K562 (cell line): Measurements from ENCODE around the gene TMEM121. TPM values are rescaled to one million over a fixed set of nuclear protein-coding genes. Genes with fewer than 3 reads are reported as not detected.

Source experiments
- CHD2 ChIP-seq: IDR thresholded peaks from 2 replicates; pipeline ENCODE4 v1.6.1; 2011; ENCODE audit warnings: low read depth, low read length
- CSDE1 ChIP-seq, 2 experiments: fragments of 450-650 bp; IDR thresholded peaks; 2 replicates each; pipeline ENCODE4 v1.6.1; 2016; ENCODE audit warnings: mild to moderate bottlenecking in 1 of 2
- ESRRB ChIP-seq: fragments of 250-450 bp; sonication (Bioruptor Pico); IDR thresholded peaks from 2 replicates; pipeline ENCODE4 v1.5.0; 2020; ENCODE audit warnings: mild to moderate bottlenecking, moderate library complexity, borderline replicate concordance
- KLF1 ChIP-seq: fragments of 450-650 bp; IDR thresholded peaks from 2 replicates; pipeline ENCODE4 v1.6.1; 2016; ENCODE audit warnings: missing genetic modification characterization, missing compliant biosample characterization
- KLF16 ChIP-seq: IDR thresholded peaks from 2 replicates; pipeline ENCODE4 v1.6.1; 2016; ENCODE audit warnings: antibody characterized with exemption
- L3MBTL2 ChIP-seq: fragments of 450-650 bp; IDR thresholded peaks from 2 replicates; pipeline ENCODE4 v1.6.1; 2016; ENCODE audit warnings: mild to moderate bottlenecking, moderate library complexity
- MCM3 ChIP-seq: fragments of 450-650 bp; IDR thresholded peaks from 2 replicates; pipeline ENCODE4 v1.6.1; 2016
- STAT5B ChIP-seq: fragments of 250-450 bp; sonication (Bioruptor Pico); IDR thresholded peaks from 2 replicates; pipeline ENCODE4 v1.8.0; 2021; ENCODE audit warnings: mild to moderate bottlenecking, inconsistent platforms
- XRCC3 ChIP-seq: fragments of 450-650 bp; IDR thresholded peaks from 2 replicates; pipeline ENCODE4 v1.6.1; 2017; ENCODE audit warnings: mild to moderate bottlenecking, moderate library complexity
- ZC3H11A ChIP-seq: IDR thresholded peaks from 2 replicates; pipeline ENCODE4 v1.6.1; 2012; ENCODE audit warnings: low read depth, low read length, improper control_type of control experiment
- ZNF133 ChIP-seq: fragments of 250-450 bp; sonication (Bioruptor Pico); IDR thresholded peaks from 2 replicates; pipeline ENCODE4 v1.4.0; 2020; ENCODE audit warnings: mild to moderate bottlenecking
- ZNF830 ChIP-seq: fragments of 250-450 bp; sonication (Bioruptor Pico); IDR thresholded peaks from 2 replicates; pipeline ENCODE4 v1.5.0; 2021; ENCODE audit warnings: mild to moderate bottlenecking
- polyA plus RNA-seq, 8 experiments: library from polyadenylated mRNA; depleted of rRNA in 4 of 8; stranded (reverse) in 5 of 8; unstranded in 3 of 8; fragments of >200 nt; fragmentation: Nextera tagmentation in 2 of 8; fragmentation: Illumina TruSeq in 1 of 8; extraction: Ambion mirVana in 2 of 8; extraction: Trizol in 1 of 8; gene quantifications; 2 replicates each; pipeline versions ENCODE4 v1.2.1 to v1.2.3, GENCODE V29; 2011 to 2014; ENCODE audit warnings: inconsistent platforms in 1 of 8, missing spikeins in 1 of 8
- total RNA-seq, 7 experiments: library from RNA; depleted of rRNA in 6 of 7; stranded (reverse); fragments of >200 nt in 6 of 7; fragmentation: Illumina TruSeq in 2 of 7; extraction: Trizol in 2 of 7; gene quantifications; 2 replicates each; pipeline versions ENCODE4 v1.2.1 to v1.2.3, GENCODE V29; 2011 to 2021; ENCODE audit warnings: low replicate concordance in 1 of 7
- TF ChIP-seq, protein P1 (sequence below): IDR thresholded peaks from 2 replicates; pipeline ENCODE4 v1.6.1; 2012; ENCODE audit warnings: low read depth, low read length, improper control_type of control experiment, borderline replicate concordance
- TF ChIP-seq, protein P2 (sequence below): sonication (generic); formaldehyde crosslinking; IDR thresholded peaks from 2 replicates; pipeline ENCODE4 v1.9.0; 2022; ENCODE audit warnings: mild to moderate bottlenecking, missing genetic modification reagents
- TF ChIP-seq, protein P3 (sequence below): sonication (generic); formaldehyde crosslinking; IDR thresholded peaks from 2 replicates; pipeline ENCODE4 v1.8.0; 2022; ENCODE audit warnings: mild to moderate bottlenecking, missing genetic modification reagents, borderline replicate concordance
- TF ChIP-seq, protein P4 (sequence below): fragments of 250-450 bp; sonication (Bioruptor Pico); IDR thresholded peaks from 2 replicates; pipeline ENCODE4 v1.8.0; 2022; ENCODE audit warnings: inconsistent platforms, mild to moderate bottlenecking, moderate library complexity, borderline replicate concordance
- TF ChIP-seq, protein P5 (sequence below): fragments of 250-450 bp; sonication (Bioruptor Pico); IDR thresholded peaks from 2 replicates; pipeline ENCODE4 v1.8.0; 2022; ENCODE audit warnings: inconsistent platforms
- TF ChIP-seq, protein P6 (sequence below): sonication (generic); formaldehyde crosslinking; IDR thresholded peaks from 2 replicates; pipeline ENCODE4 v1.8.1; 2023; ENCODE audit warnings: mild to moderate bottlenecking, missing genetic modification reagents

TMEM121 gene
- total and polyA plus RNA-seq, 9 of the 15 experiments (the other 6 are each of a cell fraction or from before 2014, with no cell fraction given) = 0.31 to 0.36 TPM; not detected in 7

DNA sequence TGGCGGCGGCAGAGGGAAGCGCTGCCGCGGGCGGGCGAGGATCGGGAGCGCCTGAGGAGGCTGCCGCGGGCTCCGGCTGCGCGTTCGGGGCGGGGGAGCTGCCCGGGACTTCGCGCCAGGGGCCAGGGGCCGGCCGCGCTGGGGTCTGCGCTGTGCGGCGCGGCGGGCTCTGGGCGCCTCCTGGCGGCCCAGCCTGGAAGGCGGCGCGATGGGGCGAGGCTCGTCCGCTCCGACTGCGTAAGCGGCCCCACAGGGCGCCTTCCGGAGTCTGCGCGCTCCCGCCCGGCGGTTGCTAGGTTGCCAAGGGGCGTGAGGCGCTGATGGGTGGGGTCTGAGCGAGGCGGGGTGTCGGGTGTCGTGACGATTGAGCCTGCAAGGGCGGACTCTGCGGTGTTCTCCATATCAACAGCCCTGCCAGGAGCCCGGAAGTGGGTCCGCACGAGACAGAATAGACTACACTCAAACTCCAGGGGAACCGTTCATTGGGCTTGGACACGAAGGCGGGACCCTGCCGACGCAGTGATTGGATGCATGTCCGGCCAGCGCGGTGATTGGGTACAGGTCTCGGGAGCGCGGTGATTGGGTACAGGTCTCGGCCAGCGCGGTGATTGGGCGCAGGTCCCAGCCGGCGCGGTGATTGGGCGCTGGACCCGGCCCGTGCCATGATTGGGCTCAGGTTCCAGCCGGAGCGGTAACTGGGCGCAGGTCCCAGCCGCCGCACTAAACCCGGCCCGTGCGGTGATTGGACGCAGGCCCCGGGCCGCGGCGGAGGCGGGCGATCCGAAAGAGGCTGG, 35.6 kb upstream of the TMEM121 start, which contains the start of gene TEDC1 (continued):
- TF ChIP-seq, protein P1, sequence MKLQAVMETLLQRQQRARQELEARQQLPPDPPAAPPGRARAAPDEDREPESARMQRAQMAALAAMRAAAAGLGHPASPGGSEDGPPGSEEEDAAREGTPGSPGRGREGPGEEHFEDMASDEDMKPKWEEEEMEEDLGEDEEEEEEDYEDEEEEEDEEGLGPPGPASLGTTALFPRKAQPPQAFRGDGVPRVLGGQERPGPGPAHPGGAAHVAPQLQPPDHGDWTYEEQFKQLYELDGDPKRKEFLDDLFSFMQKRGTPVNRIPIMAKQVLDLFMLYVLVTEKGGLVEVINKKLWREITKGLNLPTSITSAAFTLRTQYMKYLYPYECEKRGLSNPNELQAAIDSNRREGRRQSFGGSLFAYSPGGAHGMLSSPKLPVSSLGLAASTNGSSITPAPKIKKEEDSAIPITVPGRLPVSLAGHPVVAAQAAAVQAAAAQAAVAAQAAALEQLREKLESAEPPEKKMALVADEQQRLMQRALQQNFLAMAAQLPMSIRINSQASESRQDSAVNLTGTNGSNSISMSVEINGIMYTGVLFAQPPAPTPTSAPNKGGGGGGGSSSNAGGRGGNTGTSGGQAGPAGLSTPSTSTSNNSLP = no peak
- TF ChIP-seq, protein P2, sequence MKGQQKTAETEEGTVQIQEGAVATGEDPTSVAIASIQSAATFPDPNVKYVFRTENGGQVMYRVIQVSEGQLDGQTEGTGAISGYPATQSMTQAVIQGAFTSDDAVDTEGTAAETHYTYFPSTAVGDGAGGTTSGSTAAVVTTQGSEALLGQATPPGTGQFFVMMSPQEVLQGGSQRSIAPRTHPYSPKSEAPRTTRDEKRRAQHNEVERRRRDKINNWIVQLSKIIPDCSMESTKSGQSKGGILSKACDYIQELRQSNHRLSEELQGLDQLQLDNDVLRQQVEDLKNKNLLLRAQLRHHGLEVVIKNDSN = peak; percentile 33; the same call in 1 of the 2 replicates
- TF ChIP-seq ESRRB (CRISPR knock-in tag) (no peak), CHD2 (peak; percentile 89), MCM3 (no peak), XRCC3 (no peak), ZC3H11A (no peak), ZNF133 (CRISPR knock-in tag) (no peak), STAT5B (no peak), KLF16 (no peak), L3MBTL2 (peak; percentile 82), CSDE1 (IDR thresholded peaks at IDR 0.05) (no peak), ZNF830 (no peak), KLF1 (peak; percentile 86)
- TF ChIP-seq, protein P3, sequence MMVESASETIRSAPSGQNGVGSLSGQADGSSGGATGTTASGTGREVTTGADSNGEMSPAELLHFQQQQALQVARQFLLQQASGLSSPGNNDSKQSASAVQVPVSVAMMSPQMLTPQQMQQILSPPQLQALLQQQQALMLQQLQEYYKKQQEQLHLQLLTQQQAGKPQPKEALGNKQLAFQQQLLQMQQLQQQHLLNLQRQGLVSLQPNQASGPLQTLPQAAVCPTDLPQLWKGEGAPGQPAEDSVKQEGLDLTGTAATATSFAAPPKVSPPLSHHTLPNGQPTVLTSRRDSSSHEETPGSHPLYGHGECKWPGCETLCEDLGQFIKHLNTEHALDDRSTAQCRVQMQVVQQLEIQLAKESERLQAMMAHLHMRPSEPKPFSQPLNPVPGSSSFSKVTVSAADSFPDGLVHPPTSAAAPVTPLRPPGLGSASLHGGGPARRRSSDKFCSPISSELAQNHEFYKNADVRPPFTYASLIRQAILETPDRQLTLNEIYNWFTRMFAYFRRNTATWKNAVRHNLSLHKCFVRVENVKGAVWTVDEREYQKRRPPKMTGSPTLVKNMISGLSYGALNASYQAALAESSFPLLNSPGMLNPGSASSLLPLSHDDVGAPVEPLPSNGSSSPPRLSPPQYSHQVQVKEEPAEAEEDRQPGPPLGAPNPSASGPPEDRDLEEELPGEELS (CRISPR knock-in tag) = 0 out of 2 replicates have a peak, but pooled peaks have one; percentile 38
- TF ChIP-seq, protein P4, sequence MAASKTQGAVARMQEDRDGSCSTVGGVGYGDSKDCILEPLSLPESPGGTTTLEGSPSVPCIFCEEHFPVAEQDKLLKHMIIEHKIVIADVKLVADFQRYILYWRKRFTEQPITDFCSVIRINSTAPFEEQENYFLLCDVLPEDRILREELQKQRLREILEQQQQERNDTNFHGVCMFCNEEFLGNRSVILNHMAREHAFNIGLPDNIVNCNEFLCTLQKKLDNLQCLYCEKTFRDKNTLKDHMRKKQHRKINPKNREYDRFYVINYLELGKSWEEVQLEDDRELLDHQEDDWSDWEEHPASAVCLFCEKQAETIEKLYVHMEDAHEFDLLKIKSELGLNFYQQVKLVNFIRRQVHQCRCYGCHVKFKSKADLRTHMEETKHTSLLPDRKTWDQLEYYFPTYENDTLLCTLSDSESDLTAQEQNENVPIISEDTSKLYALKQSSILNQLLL (CRISPR knock-in tag) = no peak
- TF ChIP-seq, protein P5, sequence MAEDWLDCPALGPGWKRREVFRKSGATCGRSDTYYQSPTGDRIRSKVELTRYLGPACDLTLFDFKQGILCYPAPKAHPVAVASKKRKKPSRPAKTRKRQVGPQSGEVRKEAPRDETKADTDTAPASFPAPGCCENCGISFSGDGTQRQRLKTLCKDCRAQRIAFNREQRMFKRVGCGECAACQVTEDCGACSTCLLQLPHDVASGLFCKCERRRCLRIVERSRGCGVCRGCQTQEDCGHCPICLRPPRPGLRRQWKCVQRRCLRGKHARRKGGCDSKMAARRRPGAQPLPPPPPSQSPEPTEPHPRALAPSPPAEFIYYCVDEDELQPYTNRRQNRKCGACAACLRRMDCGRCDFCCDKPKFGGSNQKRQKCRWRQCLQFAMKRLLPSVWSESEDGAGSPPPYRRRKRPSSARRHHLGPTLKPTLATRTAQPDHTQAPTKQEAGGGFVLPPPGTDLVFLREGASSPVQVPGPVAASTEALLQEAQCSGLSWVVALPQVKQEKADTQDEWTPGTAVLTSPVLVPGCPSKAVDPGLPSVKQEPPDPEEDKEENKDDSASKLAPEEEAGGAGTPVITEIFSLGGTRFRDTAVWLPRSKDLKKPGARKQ (CRISPR knock-in tag) = no peak
- TF ChIP-seq, protein P6, sequence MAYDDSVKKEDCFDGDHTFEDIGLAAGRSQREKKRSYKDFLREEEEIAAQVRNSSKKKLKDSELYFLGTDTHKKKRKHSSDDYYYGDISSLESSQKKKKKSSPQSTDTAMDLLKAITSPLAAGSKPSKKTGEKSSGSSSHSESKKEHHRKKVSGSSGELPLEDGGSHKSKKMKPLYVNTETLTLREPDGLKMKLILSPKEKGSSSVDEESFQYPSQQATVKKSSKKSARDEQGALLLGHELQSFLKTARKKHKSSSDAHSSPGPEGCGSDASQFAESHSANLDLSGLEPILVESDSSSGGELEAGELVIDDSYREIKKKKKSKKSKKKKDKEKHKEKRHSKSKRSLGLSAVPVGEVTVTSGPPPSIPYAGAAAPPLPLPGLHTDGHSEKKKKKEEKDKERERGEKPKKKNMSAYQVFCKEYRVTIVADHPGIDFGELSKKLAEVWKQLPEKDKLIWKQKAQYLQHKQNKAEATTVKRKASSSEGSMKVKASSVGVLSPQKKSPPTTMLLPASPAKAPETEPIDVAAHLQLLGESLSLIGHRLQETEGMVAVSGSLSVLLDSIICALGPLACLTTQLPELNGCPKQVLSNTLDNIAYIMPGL (CRISPR knock-in tag) = no peak; the same call in 1 of the 2 replicates
